Kidney (tissue), 14 donors: Measurements from ENCODE around the gene PHKA2. TPM values are rescaled to one million over a fixed set of nuclear protein-coding genes. Genes with fewer than 3 reads are reported as not detected.

Experiments used
- DNase-seq, 5 donors: peaks; one replicate each; pipeline ENCODE4 v3.0.0-alpha.2; 2013 to 2020
- FAIRE-seq: peaks from 2 replicates; lab custom pipeline; 2012; peaks lifted over from hg19 to GRCh38; lab: Jason Lieb, UNC
- H3K27ac ChIP-seq, 2 donors: one replicate each; pipeline ENCODE4 v1.7.0; 2013; ENCODE audit warnings: low read depth in 2 of 2, low read length in 2 of 2, inconsistent platforms in 1 of 2
- H3K27me3 ChIP-seq: one replicate; pipeline ENCODE4 v1.7.1; 2013; ENCODE audit warnings: low read length, inconsistent platforms; ENCODE audit not compliant: control insufficient read depth, insufficient read depth
- H3K36me3 ChIP-seq, 3 donors: one replicate each; pipeline versions ENCODE4 v1.7.0 to v1.7.1; 2013; ENCODE audit warnings: low read length in 3 of 3, control low read depth in 1 of 3, inconsistent platforms in 1 of 3; ENCODE audit not compliant: insufficient read depth in 3 of 3, control insufficient read depth in 2 of 3
- H3K4me1 ChIP-seq, 3 donors: one replicate each; pipeline versions ENCODE4 v1.7.0 to v1.7.1; 2013; ENCODE audit warnings: low read length in 3 of 3, inconsistent platforms in 1 of 3, low read depth in 1 of 3; ENCODE audit not compliant: control insufficient read depth in 2 of 3, insufficient read depth in 2 of 3
- H3K4me3 ChIP-seq, 3 donors: one replicate each; pipeline versions ENCODE4 v1.7.0 to v1.8.1; 2013; ENCODE audit warnings: low read length in 3 of 3, control low read depth in 1 of 3, inconsistent platforms in 1 of 3
- H3K9ac ChIP-seq, 3 donors: one replicate each; pipeline versions ENCODE4 v1.7.0 to v1.7.1; 2013; ENCODE audit warnings: low read length in 3 of 3, control low read depth in 1 of 3, inconsistent platforms in 1 of 3
- H3K9me3 ChIP-seq, 3 donors: one replicate each; pipeline versions ENCODE4 v1.7.0 to v1.7.1; 2013; ENCODE audit warnings: low read length in 3 of 3, control low read depth in 1 of 3, inconsistent platforms in 1 of 3; ENCODE audit not compliant: control insufficient read depth in 2 of 3, insufficient read depth in 1 of 3
- intact Hi-C: fragments of 100-400 bp; cut with DNase I; formaldehyde crosslinking; loops from one replicate; pipeline ENCODE4 v1.11.1; 2022
- polyA plus RNA-seq: library from polyadenylated mRNA; stranded (reverse); fragments of 350-450 nt; fragmentation: Illumina TruSeq; extraction: RNeasy Lipid Tissue Mini Kit (QIAGEN cat#74804); gene quantifications from one replicate; pipeline ENCODE4 v1.2.3, GENCODE V29; 2014; ENCODE audit warnings: low read depth, low replicate concordance; ENCODE audit not compliant: insufficient read depth
- total RNA-seq: library from RNA; stranded (reverse); fragmentation: NEBNext Ultra II Directional; extraction: Animal tissue kit (Norgen Biotek cat#: 25700); gene quantifications from one replicate; pipeline ENCODE4 v1.2.1, GENCODE V29; 2021
- TF ChIP-seq, protein P1 (sequence below): IDR thresholded peaks from 3 replicates; pipeline ENCODE4 v1.5.1; 2012; ENCODE audit warnings: mild to moderate bottlenecking, moderate library complexity, borderline replicate concordance; ENCODE audit not compliant: insufficient read depth; ENCODE audit errors: extremely low read depth
- donor health status: control.
- donor health status: control.
- donor health status: control.
- donor health status: control.
- donor health status: control.
- donor health status: DM: yes; HTN: yes; CAD: no.
- donor health status: Normal renal cell carcinoma (clear cell type).

The PHKA2 gene
- total and polyA plus RNA-seq, 2 donors from 2014 or later, result 14.7 to 26.3 TPM

GRCh38 chrX:19007868-19008267, 24.0 kb upstream of the PHKA2 start:
- DNase-seq (no peak), FAIRE-seq (no peak)
- Histone ChIP-seq H3K4me1 (no peaks in the 10 kb centered on the region), H3K36me3 (no peaks in the 10 kb centered on the region), H3K27ac (no peak overlapping the region), H3K9me3 (no peaks in the 10 kb centered on the region), H3K9ac (no peak overlapping the region), H3K4me3 (no peak overlapping the region), H3K27me3 (no peaks in the 10 kb centered on the region)
- intact Hi-C loops, result no loop called here
- TF ChIP-seq, protein P1, sequence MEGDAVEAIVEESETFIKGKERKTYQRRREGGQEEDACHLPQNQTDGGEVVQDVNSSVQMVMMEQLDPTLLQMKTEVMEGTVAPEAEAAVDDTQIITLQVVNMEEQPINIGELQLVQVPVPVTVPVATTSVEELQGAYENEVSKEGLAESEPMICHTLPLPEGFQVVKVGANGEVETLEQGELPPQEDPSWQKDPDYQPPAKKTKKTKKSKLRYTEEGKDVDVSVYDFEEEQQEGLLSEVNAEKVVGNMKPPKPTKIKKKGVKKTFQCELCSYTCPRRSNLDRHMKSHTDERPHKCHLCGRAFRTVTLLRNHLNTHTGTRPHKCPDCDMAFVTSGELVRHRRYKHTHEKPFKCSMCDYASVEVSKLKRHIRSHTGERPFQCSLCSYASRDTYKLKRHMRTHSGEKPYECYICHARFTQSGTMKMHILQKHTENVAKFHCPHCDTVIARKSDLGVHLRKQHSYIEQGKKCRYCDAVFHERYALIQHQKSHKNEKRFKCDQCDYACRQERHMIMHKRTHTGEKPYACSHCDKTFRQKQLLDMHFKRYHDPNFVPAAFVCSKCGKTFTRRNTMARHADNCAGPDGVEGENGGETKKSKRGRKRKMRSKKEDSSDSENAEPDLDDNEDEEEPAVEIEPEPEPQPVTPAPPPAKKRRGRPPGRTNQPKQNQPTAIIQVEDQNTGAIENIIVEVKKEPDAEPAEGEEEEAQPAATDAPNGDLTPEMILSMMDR, result no peak

GRCh38 chrX:19007011-19007410, 23.1 kb upstream of the PHKA2 start:
- Histone ChIP-seq H3K9ac (no peak overlapping the region), H3K36me3 (no peaks in the 10 kb centered on the region), H3K4me3 (no peak overlapping the region), H3K27ac (no peak overlapping the region), H3K9me3 (no peaks in the 10 kb centered on the region), H3K27me3 (no peaks in the 10 kb centered on the region), H3K4me1 (no peaks in the 10 kb centered on the region)
- DNase-seq, result no peak
- TF ChIP-seq, protein P1, result no peak
- intact Hi-C loops, result no loop called here
- no peak for FAIRE-seq

DNA sequence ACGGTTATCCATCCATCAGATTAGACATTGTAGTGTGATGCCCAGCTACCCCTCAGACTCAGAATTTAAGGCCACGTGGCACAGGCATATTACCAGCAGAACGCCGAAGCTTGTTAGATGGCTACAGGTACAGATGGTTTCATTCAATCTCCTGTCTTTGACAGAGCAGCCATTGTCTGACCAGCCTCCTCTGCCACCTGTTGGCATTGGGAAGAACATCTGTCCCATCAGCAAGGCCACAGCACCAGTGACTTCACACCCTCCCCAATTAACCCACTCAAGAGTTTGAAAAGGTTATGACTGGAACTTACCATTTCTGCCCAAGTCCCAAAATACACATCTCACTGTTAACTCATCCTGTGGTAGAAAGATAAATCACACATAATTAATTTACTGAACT, 22.0 kb upstream of the PHKA2 start:
- H3K4me1 ChIP-seq, result no peaks in the 10 kb centered on the region
- intact Hi-C loops, result no loop called here
- H3K27me3 ChIP-seq, result no peaks in the 10 kb centered on the region
- FAIRE-seq (no peak), DNase-seq (no peak)
- no peak overlapping the region for H3K27ac ChIP-seq
- H3K9me3 ChIP-seq, result no peaks in the 10 kb centered on the region
- H3K4me3 ChIP-seq, result no peak overlapping the region
- TF ChIP-seq, protein P1, result no peak
- H3K36me3 ChIP-seq, result no peaks in the 10 kb centered on the region
- no peak overlapping the region for H3K9ac ChIP-seq

GRCh38 chrX:19003756-19004155, 19.8 kb upstream of the PHKA2 start:
- Histone ChIP-seq H3K9me3 (no peaks in the 10 kb centered on the region), H3K27me3 (no peaks in the 10 kb centered on the region), H3K27ac (no peak overlapping the region), H3K36me3 (no peaks in the 10 kb centered on the region), H3K9ac (no peak overlapping the region), H3K4me3 (no peak overlapping the region), H3K4me1 (no peaks in the 10 kb centered on the region)
- FAIRE-seq, result no peak
- intact Hi-C loops, result no loop called here
- TF ChIP-seq, protein P1, result no peak
- no peak for DNase-seq
